K562 (cell line): Measurements from ENCODE around the gene DEGS1. TPM values are rescaled to one million over a fixed set of nuclear protein-coding genes. Genes with fewer than 3 reads are reported as not detected.

Source experiments
- ATF7 ChIP-seq: fragments of 450-650 bp; IDR thresholded peaks from 2 replicates; pipeline ENCODE4 v1.7.1; 2014; ENCODE audit warnings: mild to moderate bottlenecking, moderate library complexity
- BRD9 ChIP-seq: fragments of 450-650 bp; IDR thresholded peaks from 2 replicates; pipeline ENCODE4 v1.6.1; 2018; ENCODE audit warnings: low read depth; ENCODE audit not compliant: partially characterized antibody
- ELK1 ChIP-seq: sonication (generic); formaldehyde crosslinking; IDR thresholded peaks from 2 replicates; pipeline ENCODE4 v1.8.1; 2022; ENCODE audit warnings: missing genetic modification reagents
- EP400 ChIP-seq: fragments of 450-650 bp; IDR thresholded peaks from 2 replicates; pipeline ENCODE4 v1.6.1; 2017; ENCODE audit warnings: antibody characterized with exemption, mild to moderate bottlenecking, moderate library complexity
- FOXP4 ChIP-seq: sonication (generic); formaldehyde crosslinking; IDR thresholded peaks from 2 replicates; pipeline ENCODE4 v1.8.0; 2022; ENCODE audit warnings: mild to moderate bottlenecking, missing genetic modification reagents, borderline replicate concordance
- HDAC8 ChIP-seq: fragments of 450-650 bp; IDR thresholded peaks from 2 replicates; pipeline ENCODE4 v1.6.1; 2016; ENCODE audit warnings: mild to moderate bottlenecking, missing genetic modification characterization, moderate library complexity, missing compliant biosample characterization
- KLF16 ChIP-seq: IDR thresholded peaks from 2 replicates; pipeline ENCODE4 v1.6.1; 2016; ENCODE audit warnings: antibody characterized with exemption
- MAFF ChIP-seq: IDR thresholded peaks from 2 replicates; pipeline ENCODE4 v1.6.1; 2012; ENCODE audit warnings: low read length, improper control_type of control experiment
- NEUROD1 ChIP-seq: fragments of 150-350 bp; IDR thresholded peaks from 2 replicates; pipeline ENCODE4 v1.6.1; 2014; ENCODE audit warnings: borderline replicate concordance, low read length, low read depth; ENCODE audit not compliant: partially characterized antibody
- NFYB ChIP-seq: IDR thresholded peaks from 2 replicates; pipeline ENCODE4 v1.6.1; 2011; ENCODE audit warnings: mild to moderate bottlenecking, moderate library complexity; ENCODE audit not compliant: insufficient read length; ENCODE audit errors: extremely low read depth
- NONO ChIP-seq, 2 experiments: fragments of 200-400 bp in 1 of 2; fragments of 450-650 bp in 1 of 2; formaldehyde crosslinking in 1 of 2; IDR thresholded peaks; 2 replicates each; pipeline ENCODE4 v1.6.1; 2017; ENCODE audit warnings: low read depth in 2 of 2, mild to moderate bottlenecking in 2 of 2, moderate library complexity in 2 of 2, low read length in 1 of 2
- PCBP1 ChIP-seq: fragments of 200-400 bp; formaldehyde crosslinking; IDR thresholded peaks from 2 replicates; pipeline ENCODE4 v1.6.1; 2018; ENCODE audit warnings: mild to moderate bottlenecking, low read depth, low read length; ENCODE audit not compliant: poor library complexity, severe bottlenecking
- PREB ChIP-seq: sonication (generic); formaldehyde crosslinking; IDR thresholded peaks from 2 replicates; pipeline ENCODE4 v1.8.1; 2023; ENCODE audit warnings: mild to moderate bottlenecking, missing genetic modification reagents
- PRMT5 ChIP-seq: sonication (generic); formaldehyde crosslinking; IDR thresholded peaks from 2 replicates; pipeline ENCODE4 v1.5.0; 2020; ENCODE audit warnings: missing genetic modification reagents
- SMAD2 ChIP-seq: fragments of 150-350 bp; IDR thresholded peaks from 2 replicates; pipeline ENCODE4 v1.6.1; 2014; ENCODE audit warnings: low read depth, mild to moderate bottlenecking, low read length
- SMARCA4 ChIP-seq: fragments of 450-650 bp; IDR thresholded peaks from 2 replicates; pipeline ENCODE4 v1.6.1; 2016
- TCF15 ChIP-seq: fragments of 250-450 bp; sonication (Bioruptor Pico); IDR thresholded peaks from 2 replicates; pipeline ENCODE4 v1.8.0; 2022; ENCODE audit warnings: moderate library complexity, mild to moderate bottlenecking, inconsistent platforms
- TSHZ1 ChIP-seq: fragments of 250-450 bp; sonication (Bioruptor Pico); IDR thresholded peaks from 2 replicates; pipeline ENCODE4 v1.4.0; 2020; ENCODE audit warnings: mild to moderate bottlenecking, moderate library complexity
- ZNF23 ChIP-seq: fragments of 250-450 bp; sonication (Bioruptor Pico); IDR thresholded peaks from 2 replicates; pipeline ENCODE4 v1.4.0; 2020; ENCODE audit warnings: mild to moderate bottlenecking
- ZNF76 ChIP-seq: fragments of 250-450 bp; sonication (Bioruptor Pico); IDR thresholded peaks from 2 replicates; pipeline ENCODE4 v1.4.0; 2020; ENCODE audit warnings: mild to moderate bottlenecking, moderate library complexity, borderline replicate concordance
- polyA plus RNA-seq, 8 experiments: library from polyadenylated mRNA; depleted of rRNA in 4 of 8; stranded (reverse) in 5 of 8; unstranded in 3 of 8; fragments of >200 nt; fragmentation: Nextera tagmentation in 2 of 8; fragmentation: Illumina TruSeq in 1 of 8; extraction: Ambion mirVana in 2 of 8; extraction: Trizol in 1 of 8; gene quantifications; 2 replicates each; pipeline versions ENCODE4 v1.2.1 to v1.2.3, GENCODE V29; 2011 to 2014; ENCODE audit warnings: inconsistent platforms in 1 of 8, missing spikeins in 1 of 8
- total RNA-seq, 7 experiments: library from RNA; depleted of rRNA in 6 of 7; stranded (reverse); fragments of >200 nt in 6 of 7; fragmentation: Illumina TruSeq in 2 of 7; extraction: Trizol in 2 of 7; gene quantifications; 2 replicates each; pipeline versions ENCODE4 v1.2.1 to v1.2.3, GENCODE V29; 2011 to 2021; ENCODE audit warnings: low replicate concordance in 1 of 7

DEGS1 gene
- total and polyA plus RNA-seq, 9 of the 15 experiments (the other 6 are each of a cell fraction or from before 2014, with no cell fraction given) = 12.3 to 95.0 (median 38.8) TPM

- TF ChIP-seq NONO (IDR thresholded peaks at IDR 0.05; ENCODE audit: low read depth in 2 of 2, low read length in 1 of 2) = peak in 1 of 2 experiments; percentile 81; a peak in 3 of 4 replicates
- peak; percentile 77 for TF ChIP-seq EP400
- peak; percentile 76; the same call in 1 of the 2 replicates for TF ChIP-seq ELK1 (CRISPR knock-in tag)
- TF ChIP-seq FOXP4 (CRISPR knock-in tag) = peak; percentile 62; the same call in 1 of the 2 replicates
- TF ChIP-seq SMAD2 = no peak
- TF ChIP-seq TCF15 = no peak
- 0 out of 2 replicates have a peak, but pooled peaks have one; percentile 30 for TF ChIP-seq SMARCA4
- TF ChIP-seq NEUROD1 = peak; percentile 23
- TF ChIP-seq KLF16 = peak; percentile 24; the same call in 1 of the 2 replicates
- no peak for TF ChIP-seq BRD9
- TF ChIP-seq PRMT5 (CRISPR knock-in tag) = no peak
- TF ChIP-seq MAFF = no peak
- TF ChIP-seq ZNF76 (CRISPR knock-in tag) = 0 out of 2 replicates have a peak, but pooled peaks have one; percentile 12
- TF ChIP-seq TSHZ1 (CRISPR knock-in tag) = no peak
- TF ChIP-seq PREB = no peak
- peak; percentile 42 for TF ChIP-seq PCBP1
- no peak for TF ChIP-seq ZNF23 (CRISPR knock-in tag)
- no peak for TF ChIP-seq HDAC8 (tag)
- TF ChIP-seq ATF7 = peak; percentile 75
- no peak for TF ChIP-seq NFYB
Observed at GRCh38 chr1:224182866-224183590, at the start of gene DEGS1 (continued).
